Naive thymus-derived CD4-positive, alpha-beta T cell (primary cell): Measurements from ENCODE around the gene NAPA. TPM values are rescaled to one million over a fixed set of nuclear protein-coding genes. Genes with fewer than 3 reads are reported as not detected.

Experiments
- ATAC-seq: fragments of 150-1000 bp; cut with Tn5 transposase; 2 replicates; pipeline ENCODE4 v1.10.0; 2021; ENCODE audit warnings: mild to moderate bottlenecking, moderate library complexity
- CTCF ChIA-PET: fragments of 350-600 bp; sonication (Branson Sonifier 250); formaldehyde crosslinking; loops from one replicate; lab custom pipeline; 2021; ENCODE audit warnings: antibody characterized with exemption; lab: Charles Lee
- POLR2A ChIA-PET: fragments of 350-600 bp; sonication (Branson Sonifier 250); formaldehyde crosslinking; loops from one replicate; lab custom pipeline; 2021; ENCODE audit warnings: antibody characterized with exemption, inconsistent platforms; lab: Charles Lee
- DNase-seq, 9 donors: peaks; one replicate each; pipeline versions ENCODE4 v3.0.0 to v3.0.0-alpha.2; 2020 to 2022; ENCODE audit warnings: mixed read lengths in 1 of 9
- H3K27ac ChIP-seq: one replicate; pipeline ENCODE4 v1.7.0; 2013; ENCODE audit warnings: mild to moderate bottlenecking, low read depth, low read length, moderate library complexity
- H3K27me3 ChIP-seq, 2 donors: one replicate each; pipeline ENCODE4 v1.7.0; 2013; ENCODE audit warnings: low read length in 2 of 2, mild to moderate bottlenecking in 2 of 2, moderate library complexity in 2 of 2; ENCODE audit not compliant: control insufficient read depth in 2 of 2, insufficient read depth in 2 of 2
- H3K36me3 ChIP-seq, 3 experiments: 1 replicate in 2 of 3; 2 replicates in 1 of 3; pipeline ENCODE4 v1.7.0; 2013; ENCODE audit warnings: low read length in 3 of 3, mild to moderate bottlenecking in 3 of 3, moderate library complexity in 1 of 3; ENCODE audit not compliant: insufficient read depth in 3 of 3, control insufficient read depth in 2 of 3
- H3K4me1 ChIP-seq, 2 donors: one replicate each; pipeline ENCODE4 v1.7.0; 2013; ENCODE audit warnings: low read length in 2 of 2, mild to moderate bottlenecking in 2 of 2, moderate library complexity in 1 of 2; ENCODE audit not compliant: control insufficient read depth in 2 of 2, insufficient read depth in 2 of 2
- H3K4me3 ChIP-seq: 2 replicates; pipeline ENCODE4 v1.7.0; 2013; ENCODE audit warnings: mild to moderate bottlenecking, low read length
- H3K9me3 ChIP-seq, 3 experiments: 1 replicate in 2 of 3; 2 replicates in 1 of 3; pipeline ENCODE4 v1.7.0; 2013; ENCODE audit warnings: low read length in 3 of 3; ENCODE audit not compliant: control insufficient read depth in 2 of 3
- H3K27ac Mint-ChIP-seq, 9 donors: one replicate each; pipeline ENCODE4 v1.8.0; 2020 to 2022; ENCODE audit warnings: mixed read lengths in 9 of 9, mild to moderate bottlenecking in 8 of 9, moderate library complexity in 5 of 9, inconsistent platforms in 2 of 9
- H3K27me3 Mint-ChIP-seq, 5 donors: one replicate each; pipeline ENCODE4 v1.8.0; 2021 to 2022; ENCODE audit warnings: mixed read lengths in 5 of 5, mild to moderate bottlenecking in 1 of 5
- H3K36me3 Mint-ChIP-seq, 5 donors: one replicate each; pipeline ENCODE4 v1.8.0; 2020 to 2022; ENCODE audit warnings: mixed read lengths in 5 of 5, mild to moderate bottlenecking in 3 of 5, inconsistent platforms in 1 of 5
- H3K4me1 Mint-ChIP-seq, 7 donors: one replicate each; pipeline ENCODE4 v1.8.0; 2020 to 2022; ENCODE audit warnings: mixed read lengths in 7 of 7, mild to moderate bottlenecking in 3 of 7, inconsistent platforms in 1 of 7
- H3K4me3 Mint-ChIP-seq, 10 donors: one replicate each; pipeline ENCODE4 v1.8.0; 2020 to 2022; ENCODE audit warnings: mild to moderate bottlenecking in 10 of 10, mixed read lengths in 10 of 10, moderate library complexity in 6 of 10, inconsistent platforms in 2 of 10
- H3K9me3 Mint-ChIP-seq, 11 donors: one replicate each; pipeline ENCODE4 v1.8.0; 2020 to 2022; ENCODE audit warnings: mixed read lengths in 11 of 11, mild to moderate bottlenecking in 4 of 11, inconsistent platforms in 1 of 11, moderate library complexity in 1 of 11
- intact Hi-C, 2 donors: fragments of 100-400 bp; cut with micrococcal nuclease; formaldehyde crosslinking; loops; one replicate each; pipeline ENCODE4 v1.15.1; 2023
- polyA plus RNA-seq, 2 donors: library from polyadenylated mRNA; unstranded; fragments of 300-500 nt; fragmentation: Illumina TruSeq; gene quantifications; one replicate each; pipeline ENCODE4 v1.2.3, GENCODE V29; 2021
- total RNA-seq, 6 experiments: library from RNA in 5 of 6; stranded (reverse) in 5 of 6; gene quantifications; 1 replicate in 5 of 6; 2 replicates in 1 of 6; pipeline ENCODE4 v1.2.3 and lab custom pipeline; 2021 to 2026

Gene NAPA
- total and polyA plus RNA-seq, 7 experiments from 2014 or later = 86.2 to 136 (median 107) TPM

DNA sequence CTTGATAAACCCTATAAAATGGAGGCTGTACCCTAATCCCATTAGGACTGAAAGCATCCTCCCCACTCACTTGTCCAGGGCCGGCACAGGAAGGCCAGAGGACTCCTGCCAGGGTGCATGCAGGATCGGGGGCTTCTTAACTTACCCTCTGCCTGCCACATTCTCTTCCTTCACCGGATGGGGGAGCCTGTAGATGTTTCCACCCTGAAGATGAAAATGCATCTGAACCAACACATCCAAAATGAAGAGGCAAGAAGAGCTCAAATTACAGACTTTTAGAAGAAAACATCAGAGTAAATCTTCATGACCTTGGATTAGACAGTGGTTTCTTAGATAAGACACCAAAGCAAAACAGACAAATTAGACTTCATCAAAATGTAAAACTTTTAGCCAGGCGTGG, 25.9 kb upstream of the NAPA start:
- ATAC-seq (no peak), DNase-seq (peak in 2 of 9 donors; percentile 17 to 21)
- Histone ChIP-seq H3K36me3 (no peaks in the 10 kb centered on the region), H3K4me3 (no peak overlapping the region), H3K9me3 (no peaks in the 10 kb centered on the region), H3K4me1 (peaks cover 0 to 23% of the 10 kb centered on the region in 2 donors), H3K27ac (no peak overlapping the region), H3K27me3 (no peaks in the 10 kb centered on the region)
- ChIA-PET POLR2A (interaction anchor here (1.0 kb wide), 1 partner anchor 25 kb away, joined by 3 read pairs; no protein-coding TSS in a partner anchor), CTCF (interaction anchor here (0.7 to 1.0 kb wide), 2 partner anchors 32 to 70 kb away, joined by 5 read pairs; no protein-coding TSS in a partner anchor)
- Mint-ChIP-seq H3K36me3 (no peaks in the 10 kb centered on the region), H3K4me1 (peaks cover 0 to 21% (median 13%) of the 10 kb centered on the region in 7 donors), H3K9me3 (no peaks in the 10 kb centered on the region), H3K27me3 (peaks cover 0 to 11% (median 5%) of the 10 kb centered on the region in 5 donors), H3K27ac (peak overlapping the region in 6 of 9 donors; percentile 9 to 89 (median 74)), H3K4me3 (peak overlapping the region in 2 of 10 donors; percentile 3 to 49)
- intact Hi-C loops = loop anchor here in 1 of 2 donors (2.0 kb wide), 2 partner anchors 36 to 158 kb away; no protein-coding TSS in a partner anchor

DNA sequence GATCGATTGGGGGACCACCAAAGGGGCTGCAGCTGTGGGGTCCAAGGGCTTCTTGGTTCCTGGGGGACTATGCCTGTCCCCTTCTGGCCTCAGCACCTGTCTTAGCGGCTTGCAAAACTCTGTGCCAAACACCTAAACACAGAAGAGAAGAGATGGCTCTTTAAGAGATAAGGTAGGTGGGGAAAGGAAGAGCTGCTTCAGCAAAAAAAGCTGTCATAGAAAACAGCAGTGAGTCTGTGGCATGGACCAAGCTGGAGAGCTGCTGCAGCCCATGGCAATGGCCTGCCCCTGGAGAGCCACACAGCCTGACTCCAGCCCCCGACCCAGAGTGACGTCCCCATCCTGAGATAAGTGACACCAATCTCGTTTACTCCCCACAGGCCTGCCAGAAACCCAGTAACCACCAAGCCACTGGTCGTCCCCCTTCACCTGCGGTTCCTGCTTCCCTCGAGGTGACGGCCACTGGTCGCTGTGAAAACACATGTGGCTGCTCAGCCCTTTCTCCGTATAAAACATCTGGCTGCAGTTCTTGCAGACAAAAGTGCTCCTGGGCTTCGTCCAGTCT, 25.0 kb upstream of the NAPA start:
- H3K27ac ChIP-seq = no peak overlapping the region
- peaks cover 0 to 23% of the 10 kb centered on the region in 2 donors for H3K4me1 ChIP-seq

DNA sequence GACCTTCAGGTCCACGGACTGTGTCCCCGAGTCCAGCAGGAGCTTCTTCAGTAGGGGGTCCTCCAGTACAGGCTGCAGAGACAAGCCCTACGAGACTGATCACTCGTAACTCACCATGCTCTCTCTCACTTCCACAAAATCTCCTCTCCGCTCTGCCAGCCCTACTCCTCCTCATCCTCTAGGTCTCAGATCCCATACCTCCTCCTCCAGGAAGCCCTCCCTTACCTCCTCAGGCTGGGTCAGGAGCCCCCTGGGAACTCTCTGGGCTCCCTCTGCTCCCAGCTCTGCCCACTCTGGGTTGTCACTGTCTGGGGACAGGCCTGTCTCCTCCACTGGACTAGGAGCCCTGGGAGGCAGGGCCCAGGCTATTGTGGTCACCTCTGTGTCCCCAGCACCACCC, 23.9 kb upstream of the NAPA start:
- H3K4me3 Mint-ChIP-seq = no peak overlapping the region
- DNase-seq (no peak), ATAC-seq (no peak)
- Histone ChIP-seq H3K27ac (no peak overlapping the region), H3K36me3 (no peaks in the 10 kb centered on the region), H3K4me3 (no peak overlapping the region), H3K4me1 (peaks cover 0 to 23% of the 10 kb centered on the region in 2 donors), H3K9me3 (no peaks in the 10 kb centered on the region), H3K27me3 (no peaks in the 10 kb centered on the region)
- H3K36me3 Mint-ChIP-seq = no peaks in the 10 kb centered on the region
- H3K27me3 Mint-ChIP-seq = peaks cover 0 to 3% (median 2%) of the 10 kb centered on the region in 5 donors
- H3K27ac Mint-ChIP-seq = peak overlapping the region in 1 of 9 donors; percentile 4
- ChIA-PET CTCF (no interaction called here), POLR2A (interaction anchor here (1.1 kb wide), 1 partner anchor 61 kb away, joined by 3 read pairs; no protein-coding TSS in a partner anchor)
- intact Hi-C loops = no loop called here
- H3K9me3 Mint-ChIP-seq = peaks cover 0 to 3% (median 0%) of the 10 kb centered on the region in 11 donors
- H3K4me1 Mint-ChIP-seq = peaks cover 0 to 21% (median 13%) of the 10 kb centered on the region in 7 donors

More for the DNA sequence above, 25.0 kb upstream of the NAPA start:
- Histone ChIP-seq H3K4me3 (no peak overlapping the region), H3K36me3 (no peaks in the 10 kb centered on the region), H3K9me3 (no peaks in the 10 kb centered on the region), H3K27me3 (no peaks in the 10 kb centered on the region)
- POLR2A ChIA-PET = interaction anchor here (1.1 kb wide), 1 partner anchor 60 kb away, joined by 3 read pairs; no protein-coding TSS in a partner anchor
- DNase-seq (no peak), ATAC-seq (peak; percentile 60)
- CTCF ChIA-PET = interaction anchor here (0.6 kb wide), 1 partner anchor 666 kb away, joined by 3 read pairs; no protein-coding TSS in a partner anchor
- peak overlapping the region in 3 of 10 donors; percentile 29 to 46 (median 42) for H3K4me3 Mint-ChIP-seq
- no peaks in the 10 kb centered on the region for H3K36me3 Mint-ChIP-seq
- peak overlapping the region in 4 of 9 donors; percentile 59 to 85 (median 72) for H3K27ac Mint-ChIP-seq
- H3K27me3 Mint-ChIP-seq = peaks cover 0 to 10% (median 5%) of the 10 kb centered on the region in 5 donors
- H3K9me3 Mint-ChIP-seq = peaks cover 0 to 3% (median 0%) of the 10 kb centered on the region in 11 donors
- intact Hi-C loops = loop anchor here in 1 of 2 donors (2.0 kb wide), 2 partner anchors 37 to 159 kb away; no protein-coding TSS in a partner anchor
- H3K4me1 Mint-ChIP-seq = peaks cover 0 to 21% (median 13%) of the 10 kb centered on the region in 7 donors

DNA sequence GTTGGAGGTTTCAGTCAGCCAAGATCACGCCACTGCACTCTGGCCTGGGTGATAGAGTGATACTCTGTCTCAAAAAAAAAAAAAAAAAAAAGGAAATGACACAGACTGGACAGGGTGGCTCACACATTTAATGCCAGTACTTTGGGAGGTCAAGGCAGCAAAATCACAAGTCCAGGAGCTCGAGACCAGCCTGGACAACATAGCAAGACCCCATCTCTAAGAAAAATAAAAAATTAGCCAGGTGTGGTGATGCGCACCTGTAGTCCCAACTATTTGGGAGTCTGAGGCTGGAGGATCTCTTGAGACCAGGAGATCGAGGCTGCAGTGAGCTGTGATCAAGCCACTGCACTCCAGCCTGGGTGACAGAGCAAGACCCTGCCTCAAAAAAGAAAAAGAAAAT, 22.6 kb upstream of the NAPA start:
- H3K4me3 Mint-ChIP-seq = no peak overlapping the region
- Histone ChIP-seq H3K4me3 (no peak overlapping the region), H3K4me1 (peaks cover 0 to 23% of the 10 kb centered on the region in 2 donors), H3K36me3 (no peaks in the 10 kb centered on the region), H3K9me3 (no peaks in the 10 kb centered on the region), H3K27me3 (no peaks in the 10 kb centered on the region), H3K27ac (no peak overlapping the region)
- DNase-seq (no peak), ATAC-seq (no peak)
- intact Hi-C loops = no loop called here
- CTCF ChIA-PET = no interaction called here
- H3K9me3 Mint-ChIP-seq = peaks cover 0 to 3% (median 0%) of the 10 kb centered on the region in 11 donors
- H3K27me3 Mint-ChIP-seq = no peaks in the 10 kb centered on the region
- peaks cover 0 to 21% (median 13%) of the 10 kb centered on the region in 7 donors for H3K4me1 Mint-ChIP-seq
- POLR2A ChIA-PET = interaction anchor here (0.6 kb wide), 1 partner anchor 62 kb away, joined by 3 read pairs; no protein-coding TSS in a partner anchor
- H3K36me3 Mint-ChIP-seq = no peaks in the 10 kb centered on the region
- no peak overlapping the region for H3K27ac Mint-ChIP-seq

DNA sequence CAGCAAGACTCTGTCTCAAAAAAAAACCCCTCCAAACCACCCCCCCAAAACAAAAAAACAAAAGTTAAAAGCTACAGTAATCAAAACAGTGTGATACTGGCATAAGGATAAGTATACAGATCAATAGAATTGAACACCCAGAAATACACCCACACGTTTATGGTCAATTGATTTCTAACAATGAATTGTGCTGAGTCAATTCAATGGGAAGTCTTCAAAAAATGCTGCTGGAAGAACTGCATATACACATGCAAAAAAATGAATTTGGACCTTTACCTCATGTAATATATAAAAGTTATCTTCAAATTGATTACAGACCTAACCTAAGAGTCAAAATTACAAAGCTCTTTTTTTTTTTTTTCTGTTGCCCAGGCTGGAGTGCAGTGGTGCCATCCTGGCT, 19.8 kb upstream of the NAPA start:
- H3K9me3 Mint-ChIP-seq = peaks cover 0 to 3% (median 0%) of the 10 kb centered on the region in 11 donors
- intact Hi-C loops = no loop called here
- Histone ChIP-seq H3K4me3 (no peak overlapping the region), H3K4me1 (no peaks in the 10 kb centered on the region), H3K27ac (no peak overlapping the region), H3K27me3 (no peaks in the 10 kb centered on the region), H3K36me3 (no peaks in the 10 kb centered on the region), H3K9me3 (no peaks in the 10 kb centered on the region)
- CTCF ChIA-PET = no interaction called here
- POLR2A ChIA-PET = interaction anchor here (1.0 kb wide), 1 partner anchor 16 kb away, joined by 4 read pairs; no protein-coding TSS in a partner anchor
- no peaks in the 10 kb centered on the region for H3K27me3 Mint-ChIP-seq
- ATAC-seq (no peak), DNase-seq (no peak)
- H3K36me3 Mint-ChIP-seq = no peaks in the 10 kb centered on the region
- no peaks in the 10 kb centered on the region for H3K4me1 Mint-ChIP-seq
- H3K4me3 Mint-ChIP-seq = no peak overlapping the region
- H3K27ac Mint-ChIP-seq = no peak overlapping the region

DNA sequence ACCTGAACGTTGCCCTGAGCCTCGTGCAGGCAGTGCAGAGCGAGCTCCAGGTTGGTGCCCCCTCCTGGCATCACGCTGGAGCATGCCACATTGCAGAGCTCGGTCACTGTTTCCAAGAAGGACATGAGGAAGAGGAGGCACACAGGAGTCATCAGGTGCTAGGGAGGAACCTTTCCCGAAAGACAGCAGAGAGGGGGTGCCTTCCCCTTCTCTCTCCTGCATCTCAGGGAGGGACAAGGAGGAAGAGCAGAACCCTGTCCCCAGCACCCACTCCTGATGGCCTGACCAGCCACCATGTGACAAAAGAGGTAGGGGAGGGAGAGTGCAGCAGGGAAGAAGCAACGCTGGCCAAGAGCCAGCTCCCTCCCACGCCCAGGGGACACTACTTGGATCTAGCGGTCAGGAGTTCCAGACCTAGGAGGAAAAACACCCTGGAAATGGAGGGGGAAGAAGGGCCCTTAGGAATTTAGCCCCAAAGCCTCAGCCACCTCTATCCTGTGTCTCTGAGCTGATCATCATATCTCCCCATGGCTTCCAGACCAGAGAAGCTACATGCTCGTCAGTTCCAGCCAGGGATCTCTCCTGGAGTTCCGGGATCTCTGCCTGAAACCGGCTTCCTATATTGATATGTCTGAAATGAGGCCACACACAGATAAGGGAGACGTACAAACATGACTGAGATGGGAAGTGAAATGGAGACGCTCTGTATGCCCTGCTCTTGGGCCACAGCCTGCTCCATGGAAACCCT, 17.0 kb upstream of the NAPA start:
- Histone ChIP-seq H3K27ac (no peak overlapping the region), H3K36me3 (no peaks in the 10 kb centered on the region), H3K4me1 (no peaks in the 10 kb centered on the region), H3K27me3 (no peaks in the 10 kb centered on the region), H3K9me3 (no peaks in the 10 kb centered on the region), H3K4me3 (no peak overlapping the region)
- Mint-ChIP-seq H3K4me3 (no peak overlapping the region), H3K4me1 (no peaks in the 10 kb centered on the region), H3K27ac (no peak overlapping the region), H3K36me3 (no peaks in the 10 kb centered on the region), H3K9me3 (peaks cover 0 to 3% (median 0%) of the 10 kb centered on the region in 11 donors), H3K27me3 (no peaks in the 10 kb centered on the region)
- CTCF ChIA-PET = interaction anchor here (0.8 kb wide), 1 partner anchor 95 kb away, joined by 4 read pairs; no protein-coding TSS in a partner anchor
- intact Hi-C loops = no loop called here
- ATAC-seq = no peak
- DNase-seq = no peak
- POLR2A ChIA-PET = no interaction called here
